Measurements from ENCODE around the gene TYRO3.
"Not testable (repeated sequence)": the region's sequence is repeated elsewhere in the genome, so short reads cannot be mapped to it uniquely, and the experiment has no call there.

The TYRO3 gene

DNA sequence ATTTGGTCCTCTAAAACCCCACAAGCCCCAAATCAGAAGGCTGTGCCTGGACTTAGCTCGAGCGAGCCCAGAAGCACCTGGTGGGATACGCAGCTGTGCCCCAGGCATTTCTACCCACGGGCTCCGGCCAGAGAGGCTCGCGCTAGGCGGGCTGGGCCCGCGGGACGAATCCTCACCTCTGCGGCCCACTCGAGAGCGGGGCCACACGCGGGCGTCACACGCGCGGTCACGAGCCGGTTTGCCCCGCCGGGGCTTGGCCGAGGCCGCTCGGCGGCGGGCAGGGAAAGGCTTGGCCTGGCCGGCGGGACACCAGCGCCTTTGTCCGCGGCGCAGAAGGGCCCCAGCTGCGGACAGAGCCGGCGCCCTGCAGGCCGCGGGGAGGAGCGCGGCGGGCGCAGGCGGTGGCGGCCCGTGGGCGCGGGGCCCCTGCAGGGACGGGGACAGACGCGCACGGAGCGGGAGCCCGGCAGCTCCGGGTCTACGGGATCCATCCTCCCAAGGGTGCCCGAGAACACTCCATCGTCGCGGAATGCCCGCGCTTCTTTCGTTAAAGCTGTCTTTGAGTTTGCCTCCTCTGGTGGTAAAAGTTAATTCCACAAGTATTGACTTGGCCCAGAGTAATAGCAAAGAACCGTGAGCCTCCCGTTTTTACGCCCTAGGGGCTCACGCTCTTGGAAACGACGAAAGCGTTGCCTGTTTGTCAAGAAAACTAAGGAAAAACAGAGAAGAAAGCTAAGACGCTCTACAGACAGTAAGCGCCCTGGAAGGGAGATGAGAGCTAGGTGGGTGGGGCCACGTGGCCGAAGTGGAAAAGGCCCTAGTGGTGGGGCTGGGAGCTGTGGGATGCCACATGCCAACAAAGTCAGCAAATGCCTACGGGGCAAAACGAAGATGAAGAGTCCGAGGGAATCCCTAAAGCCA lies 26.4 kb downstream of the TYRO3 start:
- no peak for DNase-seq (ENCODE audit: low read depth)
- TF ChIP-seq CTCF (IDR thresholded peaks at IDR 0.05; ENCODE audit: low read depth, low read length, missing control alignments), result peak; percentile 39
- H3K4me3 ChIP-seq (ENCODE audit: low read depth, low read length), result peak overlapping the region; percentile 3

DNA sequence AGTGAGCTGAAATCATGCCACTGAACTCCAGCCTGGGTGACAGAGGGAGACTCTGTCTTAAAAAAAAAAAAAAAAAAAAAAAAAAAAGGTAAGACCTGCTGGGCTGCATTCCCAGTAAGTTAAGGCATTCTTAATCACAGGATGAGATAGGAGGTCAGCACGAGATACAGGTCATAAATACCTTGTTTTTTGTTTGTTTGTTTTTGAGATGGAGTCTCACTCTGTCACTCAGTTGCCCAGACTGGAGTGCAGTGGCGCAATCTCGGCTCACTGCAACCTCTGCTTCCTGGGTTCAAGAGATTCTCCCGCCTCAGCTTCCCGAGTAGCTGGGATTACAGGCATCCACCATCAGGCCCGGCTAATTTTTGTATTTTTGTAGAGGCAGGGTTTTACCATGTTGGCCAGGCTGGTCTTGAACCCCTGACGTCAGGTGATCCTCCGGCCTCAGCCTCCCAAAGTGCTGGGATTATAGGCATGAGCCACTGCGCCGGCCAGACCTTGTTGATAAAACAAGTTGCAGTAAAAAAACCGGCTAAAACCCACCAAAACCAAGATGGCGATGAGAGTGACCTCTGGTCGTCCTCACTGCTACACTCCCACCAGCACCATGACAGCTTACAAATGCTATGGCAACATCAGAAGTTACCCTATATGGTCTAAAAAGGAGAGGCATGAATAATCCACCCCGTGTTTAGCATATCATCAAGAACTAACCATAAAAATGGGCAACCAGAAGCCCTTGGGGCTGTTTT lies 27.7 kb downstream of the TYRO3 start:
- DNase-seq (ENCODE audit: low read depth); H3K4me3 ChIP-seq (ENCODE audit: low read depth, low read length): not testable (repeated sequence)

DNA sequence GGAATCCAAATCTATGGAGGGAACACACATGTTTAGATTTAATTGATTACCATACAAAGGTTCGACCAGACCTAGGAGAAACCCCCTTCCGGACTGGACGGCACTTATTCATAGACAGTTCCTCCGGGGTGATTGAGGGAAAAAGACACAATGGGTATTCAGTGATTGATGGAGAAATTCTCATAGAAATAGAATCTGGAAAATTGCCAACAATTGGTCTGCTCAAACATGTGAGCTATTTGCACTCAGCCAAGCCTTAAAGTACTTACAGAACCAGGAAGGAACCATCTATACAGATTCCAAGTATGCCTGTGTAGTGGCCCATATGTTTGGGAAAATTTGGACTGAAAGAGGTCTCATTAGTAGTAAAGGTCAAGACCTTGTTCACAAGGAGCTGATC lies 30.0 kb downstream of the TYRO3 start:
- DNase-seq (ENCODE audit: low read depth); H3K4me3 ChIP-seq (ENCODE audit: low read depth, low read length): not testable (repeated sequence)

DNA sequence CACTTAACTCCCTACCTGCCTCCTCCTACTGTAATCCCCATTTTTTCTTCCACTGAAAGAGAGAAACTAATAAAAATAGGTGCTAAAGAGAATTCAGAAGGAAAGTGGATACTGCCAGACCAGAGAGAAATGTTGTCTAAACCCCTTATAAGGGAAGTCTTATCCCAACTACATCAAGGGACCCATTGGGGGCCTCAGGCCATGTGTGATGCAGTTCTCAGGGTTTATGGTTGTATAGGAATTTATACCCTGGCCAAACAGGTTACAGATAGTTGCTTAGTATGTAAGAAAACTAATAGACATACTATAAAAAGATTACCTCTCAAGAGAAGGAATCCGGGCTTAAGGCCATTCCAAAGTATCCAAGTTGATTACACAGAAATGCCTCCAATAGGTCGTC lies 30.6 kb downstream of the TYRO3 start:
- DNase-seq (ENCODE audit: low read depth); H3K4me3 ChIP-seq (ENCODE audit: low read depth, low read length): not testable (repeated sequence)

DNA sequence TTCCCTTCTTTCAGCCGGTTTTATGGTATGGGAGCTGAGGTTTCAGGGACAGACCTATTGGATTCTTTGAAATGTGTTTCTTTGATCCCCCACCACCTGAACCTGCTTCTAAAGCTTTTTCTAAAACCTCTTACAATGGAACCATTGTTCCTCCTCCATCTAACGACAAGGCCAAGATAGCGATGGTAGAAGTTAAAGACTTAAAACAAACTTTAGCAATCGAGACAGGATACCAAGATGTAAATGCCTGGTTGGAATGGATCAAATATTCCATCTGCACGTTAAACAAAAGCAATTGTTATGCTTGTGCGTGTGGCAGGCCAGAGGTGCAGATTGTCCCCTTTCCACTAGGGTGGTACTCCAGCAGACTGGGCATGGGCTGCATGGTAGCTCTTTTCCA lies 32.2 kb downstream of the TYRO3 start:
- H3K4me3 ChIP-seq (ENCODE audit: low read depth, low read length); DNase-seq (ENCODE audit: low read depth): not testable (repeated sequence)

GRCh38 chr15:41592718-41593117 lies 33.7 kb downstream of the TYRO3 start:
- not testable (repeated sequence) for DNase-seq (ENCODE audit: low read depth); H3K4me3 ChIP-seq (ENCODE audit: low read depth, low read length)

- TF ChIP-seq CTCF (IDR thresholded peaks at IDR 0.05; ENCODE audit: low read depth, low read length, missing control alignments), result no peak
- DNase-seq (ENCODE audit: low read depth), result no peak
- H3K4me3 ChIP-seq (ENCODE audit: low read depth, low read length), result no peak overlapping the region
Measured at GRCh38 chr15:41594801-41595746, 36.1 kb downstream of the TYRO3 start.

- no peak for TF ChIP-seq CTCF (IDR thresholded peaks at IDR 0.05; ENCODE audit: low read depth, low read length, missing control alignments)
- H3K4me3 ChIP-seq (ENCODE audit: low read depth, low read length), result no peak overlapping the region
- no peak for DNase-seq (ENCODE audit: low read depth)
Measured at GRCh38 chr15:41596972-41597371, 38.0 kb downstream of the TYRO3 start.

DNA sequence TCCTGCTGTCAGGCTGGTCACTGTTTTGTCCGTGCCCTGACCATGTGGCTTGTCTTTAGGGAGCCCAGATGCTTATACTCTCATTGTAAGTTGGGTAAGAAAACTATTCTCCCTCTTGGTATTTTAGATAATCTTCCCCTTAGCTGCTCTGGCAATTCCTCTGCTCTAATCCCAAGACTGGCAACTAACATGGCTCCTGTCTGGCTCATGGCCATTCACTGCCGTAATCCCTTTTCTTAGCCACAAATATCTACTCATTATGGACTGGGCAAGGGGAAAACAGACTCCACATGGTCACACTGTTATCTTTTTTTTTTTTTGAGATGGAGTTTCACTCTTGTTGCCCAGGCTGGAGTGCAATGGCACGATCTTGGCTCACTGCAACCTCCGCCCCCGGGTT lies 38.8 kb downstream of the TYRO3 start:
- no peak for DNase-seq (ENCODE audit: low read depth)
- no peak overlapping the region for H3K4me3 ChIP-seq (ENCODE audit: low read depth, low read length)
- no peak for TF ChIP-seq CTCF (IDR thresholded peaks at IDR 0.05; ENCODE audit: low read depth, low read length, missing control alignments)

Data from GM12864 (cell line).